Measurements from ENCODE around the gene IL1RAPL1.
A peak's percentile ranks its signal among the peaks of the same experiment; 100 is the strongest.

Gene IL1RAPL1

DNA sequence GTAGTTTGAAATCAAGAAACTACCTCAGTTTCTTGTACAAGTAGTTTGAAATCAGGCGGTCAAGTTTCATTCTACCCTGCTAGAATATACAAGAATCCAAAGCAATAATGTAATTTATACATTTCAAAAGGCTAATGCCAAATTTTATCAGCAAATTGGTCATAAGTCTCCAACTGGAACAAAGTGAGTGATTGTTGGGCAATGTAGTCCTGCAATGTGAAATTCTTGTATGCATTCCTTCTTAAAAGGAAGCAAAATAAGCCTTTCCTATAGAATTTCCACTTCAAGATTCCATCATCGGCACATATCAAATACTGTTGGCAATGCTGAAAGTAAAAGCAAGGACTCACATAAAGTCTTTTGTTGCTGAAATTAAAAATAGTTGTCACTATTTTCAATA, 334.9 kb downstream of the IL1RAPL1 start:
- FAIRE-seq (no peak), DNase-seq (ENCODE audit: insufficient read length, low spot score) (no peak)

DNA sequence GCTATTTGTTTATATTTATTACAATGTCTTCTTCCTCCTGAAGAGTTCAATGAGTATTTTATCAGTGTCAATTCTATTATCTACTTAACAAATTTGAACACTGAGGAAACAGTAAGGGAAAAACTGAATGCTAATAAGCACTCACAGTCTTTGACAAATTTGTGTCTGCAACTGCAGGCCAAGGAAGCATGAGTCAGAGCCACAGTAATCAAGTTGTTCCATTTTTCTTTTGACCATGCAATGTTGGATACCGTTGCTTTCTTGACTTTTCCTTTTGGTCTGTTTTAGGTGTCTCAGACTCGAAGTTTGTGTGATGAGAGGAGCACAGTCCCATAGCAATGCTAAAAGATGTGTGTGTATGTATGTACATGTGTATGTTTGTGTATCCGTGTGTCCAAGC, 359.6 kb downstream of the IL1RAPL1 start:
- no peak for DNase-seq (ENCODE audit: insufficient read length, low spot score)
- no peak for FAIRE-seq

GRCh38 chrX:28960063-28960462, 372.8 kb downstream of the IL1RAPL1 start:
- no peak for FAIRE-seq
- no peak for DNase-seq (ENCODE audit: insufficient read length, low spot score)

DNA sequence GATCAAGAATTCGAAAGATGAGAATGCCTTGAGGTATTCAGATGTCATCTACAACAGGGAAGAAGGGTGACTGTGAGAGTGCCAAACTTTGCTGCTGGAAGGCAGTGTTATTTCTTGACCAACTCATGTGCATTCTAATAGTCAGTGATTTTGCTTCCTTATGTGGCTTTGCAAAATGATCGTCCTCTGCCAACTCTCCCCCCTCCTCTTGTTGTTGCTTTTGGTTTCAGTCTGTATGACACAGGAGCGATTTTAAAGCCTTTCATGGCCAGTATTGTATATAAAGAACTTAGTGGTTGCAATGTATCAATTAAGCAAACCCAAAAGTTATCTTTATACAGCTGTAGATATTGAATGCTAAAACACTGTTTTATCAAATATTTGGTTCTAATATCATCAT, 379.1 kb downstream of the IL1RAPL1 start:
- DNase-seq (ENCODE audit: insufficient read length, low spot score) = no peak
- no peak for FAIRE-seq

DNA sequence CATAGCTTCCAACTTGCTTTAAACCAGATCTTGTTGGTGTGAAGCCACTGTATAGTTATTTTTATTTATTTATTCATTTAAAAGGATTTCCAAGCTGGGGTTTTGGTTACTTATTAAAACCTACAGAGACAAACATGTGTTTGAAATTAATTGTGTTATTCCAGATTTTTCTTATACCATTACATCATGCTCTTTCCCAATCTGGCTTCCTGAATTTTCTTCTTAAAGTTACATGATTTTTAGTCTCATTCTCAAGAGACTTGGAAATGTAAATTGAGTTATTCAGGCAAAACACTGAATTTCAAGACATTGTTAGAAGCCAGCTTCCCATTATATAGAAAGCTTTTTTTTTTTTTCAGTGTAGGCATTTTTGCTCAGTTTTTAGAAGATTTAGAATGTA, 381.9 kb downstream of the IL1RAPL1 start:
- FAIRE-seq (no peak), DNase-seq (ENCODE audit: insufficient read length, low spot score) (no peak)

DNA sequence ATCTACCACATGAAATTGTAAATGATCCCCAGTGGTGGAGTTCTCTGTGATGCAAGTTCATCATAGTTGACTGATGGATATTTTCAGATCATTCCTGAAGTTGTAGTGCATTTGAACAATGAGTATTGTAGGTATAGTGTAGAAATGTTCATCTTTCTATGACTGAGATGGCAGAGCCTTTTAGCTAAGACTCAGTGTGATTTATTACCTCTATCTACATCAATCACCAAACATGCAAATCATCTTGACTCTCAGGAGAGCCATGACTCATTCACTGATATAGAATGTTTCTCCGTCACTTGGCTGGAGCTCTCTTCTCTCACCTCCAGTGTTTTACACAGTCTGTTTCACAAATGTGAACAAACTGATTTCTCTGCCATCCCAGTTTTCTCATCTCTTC, 392.6 kb downstream of the IL1RAPL1 start:
- no peak for FAIRE-seq

GRCh38 chrX:28981952-28982351, 394.7 kb downstream of the IL1RAPL1 start:
- no peak for FAIRE-seq
- DNase-seq (ENCODE audit: insufficient read length, low spot score) = no peak

More for the DNA sequence above, 392.6 kb downstream of the IL1RAPL1 start:
- DNase-seq (ENCODE audit: insufficient read length, low spot score) = no peak

DNA sequence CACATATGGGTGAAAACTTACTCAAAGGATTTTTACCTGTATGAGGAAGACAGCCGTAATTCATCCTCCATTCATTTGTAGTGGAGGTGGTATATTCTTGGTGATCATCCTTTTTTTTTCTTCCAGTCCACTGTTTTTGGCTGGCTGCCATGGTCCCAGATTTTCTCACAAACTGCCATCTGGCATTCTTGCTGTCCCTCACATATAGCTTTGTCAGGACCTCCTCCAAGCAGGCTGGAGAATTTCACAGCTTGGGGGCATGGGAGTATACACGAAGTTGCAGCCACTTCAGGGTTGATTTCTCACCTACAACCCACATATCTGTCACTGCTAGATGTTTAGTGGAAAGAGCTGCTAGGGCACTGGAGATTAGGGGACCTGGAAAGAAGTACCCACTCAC, 401.0 kb downstream of the IL1RAPL1 start:
- FAIRE-seq = no peak
- no peak for DNase-seq (ENCODE audit: insufficient read length, low spot score)

- no peak for DNase-seq (ENCODE audit: insufficient read length, low spot score)
- FAIRE-seq = no peak
Observed at GRCh38 chrX:28997706-28998463, 410.6 kb downstream of the IL1RAPL1 start.

- FAIRE-seq (no peak), DNase-seq (ENCODE audit: insufficient read length, low spot score) (no peak)
Observed at GRCh38 chrX:28998609-28999135, 411.4 kb downstream of the IL1RAPL1 start.

GRCh38 chrX:29012867-29013266, 425.6 kb downstream of the IL1RAPL1 start:
- FAIRE-seq = no peak

DNA sequence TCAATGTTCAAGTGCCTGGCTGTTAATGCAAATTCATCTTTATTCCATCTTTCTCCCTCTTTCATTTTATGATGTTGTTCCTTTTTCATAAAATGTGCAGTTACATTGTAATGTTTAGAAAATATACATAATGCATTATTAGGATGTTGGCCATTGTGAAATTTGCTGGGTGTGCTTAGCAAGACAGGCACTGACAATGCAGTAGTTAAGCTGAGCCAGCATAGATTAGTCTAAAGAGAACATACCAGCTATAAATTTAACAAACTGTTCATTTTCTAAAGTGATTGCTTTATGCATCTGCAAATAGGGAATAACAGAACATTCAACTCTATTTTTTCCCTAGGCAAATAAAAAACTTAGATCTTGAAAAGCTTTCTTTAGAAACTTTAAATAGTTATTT, 436.0 kb downstream of the IL1RAPL1 start:
- DNase-seq (ENCODE audit: insufficient read length, low spot score) (no peak), FAIRE-seq (no peak)

More at GRCh38 chrX:29012867-29013266, 425.6 kb downstream of the IL1RAPL1 start:
- DNase-seq (ENCODE audit: insufficient read length, low spot score) = no peak

- FAIRE-seq (no peak), DNase-seq (ENCODE audit: insufficient read length, low spot score) (no peak)
Observed at GRCh38 chrX:29024871-29025270, 437.6 kb downstream of the IL1RAPL1 start.

- FAIRE-seq = no peak
- DNase-seq (ENCODE audit: insufficient read length, low spot score) = no peak
Observed at GRCh38 chrX:29039501-29039900, 452.3 kb downstream of the IL1RAPL1 start.

DNA sequence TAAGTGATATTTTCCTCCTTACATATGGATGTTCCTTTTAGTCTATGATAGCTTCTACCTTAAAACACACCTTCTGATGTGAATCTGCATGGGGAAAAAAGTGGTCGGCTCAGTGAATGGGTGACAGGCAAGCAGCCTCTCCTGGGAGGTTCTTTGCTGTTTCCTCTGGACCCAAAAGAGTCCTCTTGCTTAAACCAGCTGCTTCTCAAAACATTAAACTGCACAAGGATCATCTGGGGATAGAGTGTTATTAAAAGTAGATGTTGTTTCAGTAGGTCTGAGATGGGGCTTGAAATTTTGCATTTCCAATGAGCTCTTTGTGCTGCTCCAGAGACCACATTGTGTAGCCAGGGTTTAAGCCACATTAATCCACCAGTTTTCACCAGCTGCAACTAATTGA, 452.9 kb downstream of the IL1RAPL1 start:
- FAIRE-seq (no peak), DNase-seq (ENCODE audit: insufficient read length, low spot score) (no peak)

DNA sequence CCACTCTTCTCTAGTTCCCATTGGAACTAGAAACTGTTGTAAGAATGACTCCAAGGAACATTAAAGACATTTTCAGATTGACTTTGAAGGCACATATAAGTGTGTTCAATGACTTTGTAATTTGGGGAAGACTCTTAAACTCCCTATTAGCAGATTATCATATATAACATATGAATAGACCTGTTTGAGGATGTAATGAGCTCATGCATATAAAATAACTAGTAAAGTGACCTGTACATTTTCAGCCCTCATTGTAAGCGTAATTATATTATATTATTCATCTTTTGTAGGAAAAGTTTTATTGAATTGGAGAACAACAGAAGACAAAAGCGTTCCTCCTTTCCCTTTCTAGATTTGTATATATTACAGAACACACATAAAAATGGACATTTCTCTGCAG, 455.1 kb downstream of the IL1RAPL1 start:
- no peak for FAIRE-seq

GRCh38 chrX:29043746-29044145, 456.5 kb downstream of the IL1RAPL1 start:
- DNase-seq (ENCODE audit: insufficient read length, low spot score) = no peak
- no peak for FAIRE-seq

More for the DNA sequence above, 455.1 kb downstream of the IL1RAPL1 start:
- no peak for DNase-seq (ENCODE audit: insufficient read length, low spot score)

DNA sequence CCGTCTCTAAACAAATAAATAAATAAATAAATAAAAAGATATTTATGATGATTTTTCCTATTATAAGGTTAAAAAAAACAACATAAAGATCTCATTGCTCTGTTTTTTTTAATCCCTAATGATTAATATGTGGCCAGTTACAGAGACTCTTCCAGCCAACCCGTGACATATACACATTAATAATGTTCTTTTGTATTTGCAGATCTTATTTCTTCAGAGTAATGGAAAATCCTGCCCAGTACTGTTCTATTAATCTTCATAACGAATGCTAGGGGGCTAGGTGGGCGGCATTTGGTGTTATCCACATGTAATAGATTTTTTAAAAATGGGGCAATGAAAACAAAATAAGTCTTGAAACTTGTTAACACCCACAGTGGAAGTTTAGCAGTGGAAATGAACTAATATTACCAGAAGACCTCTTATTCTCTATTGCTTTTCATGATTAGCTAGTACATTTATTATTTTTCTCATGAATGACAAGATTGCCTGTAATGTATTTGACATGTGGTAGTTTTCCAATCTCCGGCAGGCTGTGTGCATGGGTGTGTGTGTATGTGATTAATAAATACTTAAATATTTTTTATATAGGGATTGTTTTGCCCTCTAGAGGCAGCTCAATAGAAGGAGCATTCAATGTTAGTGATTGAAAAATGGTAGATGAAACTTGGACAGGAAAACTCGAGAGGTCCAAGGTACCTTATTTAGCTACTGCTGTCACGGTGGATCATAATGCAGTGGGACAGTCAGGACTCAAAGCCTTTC, 457.4 kb downstream of the IL1RAPL1 start:
- DNase-seq (ENCODE audit: insufficient read length, low spot score) (no peak), FAIRE-seq (no peak)

DNA sequence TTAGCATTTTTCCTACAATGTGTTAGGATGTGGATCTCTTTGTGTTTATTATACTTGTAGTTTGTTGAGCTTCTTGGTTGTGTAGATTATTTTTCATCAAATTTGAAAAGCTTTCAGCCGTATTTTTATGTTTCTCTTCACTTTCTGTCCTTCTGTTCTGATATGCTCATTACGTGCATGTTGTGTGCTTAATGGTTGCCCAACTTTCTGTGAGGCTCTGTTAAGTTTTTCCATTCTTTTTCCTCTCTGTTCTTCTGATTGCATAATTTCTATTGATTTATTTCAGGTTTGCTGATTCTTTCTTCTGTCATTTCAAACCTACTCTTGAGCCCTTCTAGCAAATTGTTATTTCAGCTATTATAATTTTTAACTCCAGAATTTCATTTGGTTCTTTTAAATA, 478.2 kb downstream of the IL1RAPL1 start:
- FAIRE-seq = no peak

DNA sequence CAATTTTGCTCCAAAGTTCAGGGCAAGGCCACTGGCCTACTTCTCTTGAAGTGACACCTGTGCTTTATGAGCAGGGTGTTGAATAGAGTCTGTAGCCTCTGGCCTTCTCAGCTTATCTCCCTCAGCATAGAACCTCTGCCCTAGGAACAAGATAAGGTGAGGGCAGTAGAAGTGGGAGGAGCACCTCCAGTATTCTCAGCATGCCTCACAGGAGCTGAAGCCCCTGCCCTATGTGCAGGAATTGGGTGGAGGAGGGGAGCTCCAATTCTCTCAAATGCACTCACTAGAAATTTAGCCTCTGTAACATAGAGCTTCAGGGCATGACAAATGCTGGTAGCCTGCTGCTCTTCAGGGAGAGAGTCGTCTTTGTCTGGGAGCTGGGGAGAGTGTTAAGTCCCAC, 479.3 kb downstream of the IL1RAPL1 start:
- DNase-seq (ENCODE audit: insufficient read length, low spot score) (no peak), FAIRE-seq (no peak)

More for the DNA sequence above, 478.2 kb downstream of the IL1RAPL1 start:
- no peak for DNase-seq (ENCODE audit: insufficient read length, low spot score)

DNA sequence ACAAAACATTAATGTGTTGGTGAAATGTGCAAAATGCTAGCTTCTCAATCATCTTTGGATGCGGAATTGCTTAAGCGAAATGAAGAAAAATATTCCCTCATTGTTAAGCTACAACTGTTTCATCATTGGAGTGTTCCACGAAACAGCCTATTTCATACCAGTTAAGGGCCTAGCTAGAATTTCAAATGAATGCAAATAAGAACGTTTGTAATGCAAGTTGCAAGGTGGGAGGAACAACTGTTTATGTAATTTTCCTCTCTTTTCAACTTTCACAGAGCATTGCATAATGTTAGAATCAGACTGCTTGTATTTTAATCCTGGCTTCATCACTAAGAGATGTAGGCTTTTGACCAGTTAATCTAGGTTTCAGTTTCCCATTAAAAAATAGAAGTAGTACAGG, 480.1 kb downstream of the IL1RAPL1 start:
- FAIRE-seq = peak; percentile 23
- no peak for DNase-seq (ENCODE audit: insufficient read length, low spot score)
